Keratinocyte (primary cell): Measurements from ENCODE around the gene PTPRN2.

Experiments
- CTCF ChIP-seq, 3 experiments: IDR thresholded peaks in 1 of 3; conservative IDR thresholded peaks in 1 of 3; optimal IDR thresholded peaks in 1 of 3; 2 replicates in 2 of 3; 3 replicates in 1 of 3; pipeline versions ENCODE3 to v1.5.1; 2011; ENCODE audit warnings: low read length in 3 of 3, mild to moderate bottlenecking in 3 of 3, moderate library complexity in 2 of 3, control low read depth in 1 of 3, inconsistent platforms in 1 of 3; ENCODE audit not compliant: insufficient read depth in 2 of 3; ENCODE audit errors: extremely low read depth in 1 of 3
- EZH2 ChIP-seq: IDR thresholded peaks from one replicate; pipeline ENCODE4 v1.6.1; 2012; ENCODE audit warnings: inconsistent platforms, mild to moderate bottlenecking, low read length, moderate library complexity

- TF ChIP-seq CTCF (optimal IDR thresholded peaks at IDR 0.05 in 1 of 3, IDR thresholded peaks at IDR 0.05 in 1 of 3, conservative IDR thresholded peaks at IDR 0.05 in 1 of 3; ENCODE audit: extremely low read depth in 1 of 3, insufficient read depth in 2 of 3, low read length in 3 of 3) (no peak), EZH2 (no peak)
Observed at GRCh38 chr7:158034571-158034970, 553.1 kb downstream of the PTPRN2 start.
